WTC11 (cell line): ENCODE measurements around the gene ACTL8. TPM values are rescaled to one million over a fixed set of nuclear protein-coding genes. Genes with fewer than 3 reads are reported as not detected.

Experiments used
- ATAC-seq: fragments of 200-7000 bp; cut with Tn5 transposase; 2 replicates; pipeline ENCODE4 v1.10.0; 2021; ENCODE audit warnings: mild to moderate bottlenecking, moderate library complexity
- CTCF ChIA-PET: fragments of 300-600 bp; sonication (Branson Sonifier 250); formaldehyde crosslinking; loops from one replicate; lab custom pipeline; 2021; ENCODE audit warnings: antibody characterized with exemption; lab: Charles Lee
- POLR2A ChIA-PET: fragments of 350-600 bp; sonication (Branson Sonifier 250); formaldehyde crosslinking; loops from one replicate; lab custom pipeline; 2021; ENCODE audit warnings: antibody characterized with exemption; lab: Charles Lee
- DNase-seq: peaks from one replicate; pipeline ENCODE4 v3.0.0; 2021; ENCODE audit warnings: low spot score
- H3K27ac Mint-ChIP-seq: 2 replicates; pipeline ENCODE4 v1.8.0; 2021; ENCODE audit warnings: mixed read lengths
- H3K27me3 Mint-ChIP-seq: 2 replicates; pipeline ENCODE4 v1.8.0; 2021; ENCODE audit warnings: low read depth, mild to moderate bottlenecking, moderate library complexity, mixed read lengths
- H3K36me3 Mint-ChIP-seq: 2 replicates; pipeline ENCODE4 v1.8.0; 2021; ENCODE audit warnings: mixed read lengths
- H3K4me1 Mint-ChIP-seq: 2 replicates; pipeline ENCODE4 v1.8.0; 2022; ENCODE audit warnings: mixed read lengths
- H3K4me3 Mint-ChIP-seq: 2 replicates; pipeline ENCODE4 v1.8.0; 2021; ENCODE audit warnings: mild to moderate bottlenecking, moderate library complexity, mixed read lengths
- H3K9me3 Mint-ChIP-seq: 2 replicates; pipeline ENCODE4 v1.8.0; 2021; ENCODE audit warnings: mixed read lengths
- E2F5 ChIP-seq: sonication (generic); formaldehyde crosslinking; IDR thresholded peaks from 2 replicates; pipeline ENCODE4 v1.8.1; 2022; ENCODE audit warnings: mild to moderate bottlenecking, moderate library complexity, missing genetic modification reagents
- ERG ChIP-seq: fragments of 250-450 bp; sonication (Bioruptor Pico); IDR thresholded peaks from 2 replicates; pipeline ENCODE4 v1.8.0; 2021; ENCODE audit warnings: mild to moderate bottlenecking
- ESRRA ChIP-seq: sonication (generic); formaldehyde crosslinking; IDR thresholded peaks from 2 replicates; pipeline ENCODE4 v1.8.1; 2022; ENCODE audit warnings: mild to moderate bottlenecking, missing genetic modification reagents, borderline replicate concordance
- FOXP1 ChIP-seq: sonication (generic); formaldehyde crosslinking; IDR thresholded peaks from 2 replicates; pipeline ENCODE4 v1.8.0; 2022; ENCODE audit warnings: missing genetic modification reagents, mild to moderate bottlenecking, moderate library complexity, borderline replicate concordance
- GABPB1 ChIP-seq: sonication (generic); formaldehyde crosslinking; IDR thresholded peaks from 2 replicates; pipeline ENCODE4 v1.8.1; 2023; ENCODE audit warnings: mild to moderate bottlenecking, missing genetic modification reagents
- HMGA2 ChIP-seq: fragments of 250-450 bp; sonication (Bioruptor Pico); IDR thresholded peaks from 2 replicates; pipeline ENCODE4 v1.4.0; 2021; ENCODE audit warnings: mild to moderate bottlenecking, moderate library complexity
- MAX ChIP-seq: sonication (generic); formaldehyde crosslinking; IDR thresholded peaks from 2 replicates; pipeline ENCODE4 v1.8.0; 2022; ENCODE audit warnings: mild to moderate bottlenecking, missing genetic modification reagents
- MXD4 ChIP-seq: fragments of 250-450 bp; sonication (Bioruptor Pico); IDR thresholded peaks from 2 replicates; pipeline ENCODE4 v1.8.0; 2021; ENCODE audit warnings: mild to moderate bottlenecking, moderate library complexity, borderline replicate concordance
- NFATC4 ChIP-seq: fragments of 250-450 bp; sonication (Bioruptor Pico); IDR thresholded peaks from 2 replicates; pipeline ENCODE4 v1.9.0; 2021; ENCODE audit warnings: mild to moderate bottlenecking
- NR1H2 ChIP-seq: sonication (generic); formaldehyde crosslinking; IDR thresholded peaks from 2 replicates; pipeline ENCODE4 v1.9.0; 2021; ENCODE audit warnings: mild to moderate bottlenecking, moderate library complexity, missing genetic modification reagents
- PREB ChIP-seq: sonication (generic); formaldehyde crosslinking; IDR thresholded peaks from 2 replicates; pipeline ENCODE4 v1.8.1; 2022; ENCODE audit warnings: mild to moderate bottlenecking, missing genetic modification reagents, moderate library complexity, borderline replicate concordance
- RORB ChIP-seq: fragments of 250-450 bp; sonication (Bioruptor Pico); IDR thresholded peaks from 2 replicates; pipeline ENCODE4 v1.9.0; 2021; ENCODE audit warnings: mild to moderate bottlenecking
- SMAD3 ChIP-seq: sonication (generic); formaldehyde crosslinking; IDR thresholded peaks from 2 replicates; pipeline ENCODE4 v1.8.0; 2022; ENCODE audit warnings: missing genetic modification reagents, mild to moderate bottlenecking, borderline replicate concordance
- TEAD4 ChIP-seq: sonication (generic); formaldehyde crosslinking; IDR thresholded peaks from 2 replicates; pipeline ENCODE4 v1.8.0; 2022; ENCODE audit warnings: mild to moderate bottlenecking, missing genetic modification reagents
- TP53 ChIP-seq: sonication (generic); formaldehyde crosslinking; IDR thresholded peaks from 2 replicates; pipeline ENCODE4 v1.8.1; 2023; ENCODE audit warnings: mild to moderate bottlenecking, missing genetic modification reagents
- ZNF263 ChIP-seq: sonication (generic); formaldehyde crosslinking; IDR thresholded peaks from 2 replicates; pipeline ENCODE4 v1.8.1; 2022; ENCODE audit warnings: low read depth, mild to moderate bottlenecking, moderate library complexity, missing genetic modification reagents
- ZNF317 ChIP-seq: sonication (generic); formaldehyde crosslinking; IDR thresholded peaks from 2 replicates; pipeline ENCODE4 v1.8.1; 2023; ENCODE audit warnings: low read depth, mild to moderate bottlenecking, moderate library complexity, missing genetic modification reagents, borderline replicate concordance
- ZNF671 ChIP-seq: fragments of 250-450 bp; sonication (Bioruptor Pico); IDR thresholded peaks from 2 replicates; pipeline ENCODE4 v1.8.0; 2021; ENCODE audit warnings: mild to moderate bottlenecking
- total RNA-seq: library from RNA; stranded (reverse); gene quantifications from 3 replicates; pipeline ENCODE4 v1.2.3, GENCODE V29; 2021
- TF ChIP-seq, protein P1 (sequence below): sonication (generic); formaldehyde crosslinking; IDR thresholded peaks from 2 replicates; pipeline ENCODE4 v1.8.0; 2023; ENCODE audit warnings: missing genetic modification reagents
- TF ChIP-seq, protein P2 (sequence below): sonication (generic); formaldehyde crosslinking; IDR thresholded peaks from 2 replicates; pipeline ENCODE4 v1.8.0; 2022; ENCODE audit warnings: mild to moderate bottlenecking, missing genetic modification reagents

Gene ACTL8
- total RNA-seq, 1 experiment from 2014 or later = 1.6 TPM

GRCh38 chr1:17798011-17798410, 42.9 kb downstream of the ACTL8 start:
- no peak for DNase-seq
- H3K27me3 Mint-ChIP-seq = no peaks in the 10 kb centered on the region; the same call in 1 of the 2 replicates
- no peak for ATAC-seq
- no peak for TF ChIP-seq FOXP1 (CRISPR knock-in tag)
- no peak for TF ChIP-seq ZNF671 (CRISPR knock-in tag)
- TF ChIP-seq HMGA2 (CRISPR knock-in tag) = no peak
- TF ChIP-seq NFATC4 (CRISPR knock-in tag) = no peak
- no peak for TF ChIP-seq MAX (CRISPR knock-in tag)
- TF ChIP-seq, protein P1, sequence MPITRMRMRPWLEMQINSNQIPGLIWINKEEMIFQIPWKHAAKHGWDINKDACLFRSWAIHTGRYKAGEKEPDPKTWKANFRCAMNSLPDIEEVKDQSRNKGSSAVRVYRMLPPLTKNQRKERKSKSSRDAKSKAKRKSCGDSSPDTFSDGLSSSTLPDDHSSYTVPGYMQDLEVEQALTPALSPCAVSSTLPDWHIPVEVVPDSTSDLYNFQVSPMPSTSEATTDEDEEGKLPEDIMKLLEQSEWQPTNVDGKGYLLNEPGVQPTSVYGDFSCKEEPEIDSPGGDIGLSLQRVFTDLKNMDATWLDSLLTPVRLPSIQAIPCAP (CRISPR knock-in tag) = no peak
- no peaks in the 10 kb centered on the region for H3K36me3 Mint-ChIP-seq
- H3K9me3 Mint-ChIP-seq = 0 out of 2 replicates have a peak, but pooled peaks cover 2% of the 10 kb centered on the region
- ChIA-PET POLR2A (no interaction called here), CTCF (interaction anchor here (1.1 to 2.1 kb wide), 3 partner anchors 24 to 57 kb away, joined by 3 to 9 read pairs (median 5); no protein-coding TSS in a partner anchor)
- no peak overlapping the region for H3K27ac Mint-ChIP-seq
- H3K4me1 Mint-ChIP-seq = no peaks in the 10 kb centered on the region
- H3K4me3 Mint-ChIP-seq = no peak overlapping the region

GRCh38 chr1:17798799-17799382, 43.8 kb downstream of the ACTL8 start:
- H3K36me3 Mint-ChIP-seq = no peaks in the 10 kb centered on the region
- TF ChIP-seq, protein P1 (CRISPR knock-in tag) = no peak
- TF ChIP-seq, all 79 proteins: peak for 0
- Mint-ChIP-seq H3K9me3 (peaks cover 7% of the 10 kb centered on the region; the same call in 1 of the 2 replicates), H3K4me1 (no peaks in the 10 kb centered on the region), H3K27ac (no peak overlapping the region), H3K27me3 (no peaks in the 10 kb centered on the region; the same call in 1 of the 2 replicates), H3K4me3 (no peak overlapping the region)
- POLR2A ChIA-PET = no interaction called here
- CTCF ChIA-PET = interaction anchor here (1.1 to 2.1 kb wide), 4 partner anchors 25 to 783 kb away, joined by 3 to 9 read pairs (median 4); no protein-coding TSS in a partner anchor
- DNase-seq (no peak), ATAC-seq (no peak)

DNA sequence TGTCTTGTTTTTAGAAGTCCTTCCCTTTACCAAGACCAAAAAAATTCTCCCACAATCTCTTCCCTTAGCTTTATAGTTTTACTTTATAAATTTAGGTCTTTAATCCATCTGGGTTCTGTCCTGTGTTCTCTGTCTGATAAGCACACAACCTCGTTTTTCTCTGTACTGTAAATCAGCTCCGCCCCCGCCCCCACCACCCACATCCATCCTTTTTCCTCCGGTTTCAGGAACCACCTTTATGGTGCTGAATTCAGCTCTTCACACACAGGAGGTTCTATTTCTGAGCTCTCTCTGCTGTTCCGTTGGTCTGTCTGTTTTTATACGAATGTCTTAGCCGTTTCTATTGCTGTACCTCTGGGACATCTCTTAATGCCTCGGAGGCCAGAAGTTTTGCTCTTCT, 44.5 kb downstream of the ACTL8 start:
- no peak for DNase-seq
- TF ChIP-seq ESRRA (CRISPR knock-in tag) (no peak), TP53 (CRISPR knock-in tag) (no peak), RORB (CRISPR knock-in tag) (no peak), MXD4 (CRISPR knock-in tag) (no peak), TEAD4 (CRISPR knock-in tag) (no peak), SMAD3 (CRISPR knock-in tag) (no peak), ZNF317 (CRISPR knock-in tag) (no peak)
- TF ChIP-seq, protein P2, sequence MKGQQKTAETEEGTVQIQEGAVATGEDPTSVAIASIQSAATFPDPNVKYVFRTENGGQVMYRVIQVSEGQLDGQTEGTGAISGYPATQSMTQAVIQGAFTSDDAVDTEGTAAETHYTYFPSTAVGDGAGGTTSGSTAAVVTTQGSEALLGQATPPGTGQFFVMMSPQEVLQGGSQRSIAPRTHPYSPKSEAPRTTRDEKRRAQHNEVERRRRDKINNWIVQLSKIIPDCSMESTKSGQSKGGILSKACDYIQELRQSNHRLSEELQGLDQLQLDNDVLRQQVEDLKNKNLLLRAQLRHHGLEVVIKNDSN (CRISPR knock-in tag) = no peak
- no peaks in the 10 kb centered on the region for H3K4me1 Mint-ChIP-seq
- H3K36me3 Mint-ChIP-seq = no peaks in the 10 kb centered on the region
- peaks cover 7% of the 10 kb centered on the region; the same call in 1 of the 2 replicates for H3K9me3 Mint-ChIP-seq
- ATAC-seq = no peak
- no peaks in the 10 kb centered on the region; the same call in 1 of the 2 replicates for H3K27me3 Mint-ChIP-seq
- H3K4me3 Mint-ChIP-seq = no peak overlapping the region
- ChIA-PET POLR2A (no interaction called here), CTCF (interaction anchor here (1.4 to 2.1 kb wide), 2 partner anchors 27 to 782 kb away, joined by 3 to 9 read pairs; no protein-coding TSS in a partner anchor)
- no peak overlapping the region for H3K27ac Mint-ChIP-seq

- Mint-ChIP-seq H3K9me3 (peaks cover 10% of the 10 kb centered on the region; the same call in 1 of the 2 replicates), H3K4me1 (no peaks in the 10 kb centered on the region), H3K27ac (no peak overlapping the region), H3K36me3 (no peaks in the 10 kb centered on the region), H3K27me3 (peaks cover 2% of the 10 kb centered on the region; the same call in 1 of the 2 replicates), H3K4me3 (no peak overlapping the region)
- DNase-seq = no peak
- CTCF ChIA-PET = interaction anchor here (0.9 to 1.3 kb wide), 3 partner anchors 24 to 141 kb away, joined by 3 to 5 read pairs (median 5); no protein-coding TSS in a partner anchor
- ATAC-seq = no peak
- POLR2A ChIA-PET = no interaction called here
- no peak for TF ChIP-seq PREB (CRISPR knock-in tag)
- TF ChIP-seq, protein P2 (CRISPR knock-in tag) = no peak
- no peak for TF ChIP-seq NR1H2
- no peak for TF ChIP-seq SMAD3 (CRISPR knock-in tag)
- TF ChIP-seq E2F5 (CRISPR knock-in tag) = no peak
- TF ChIP-seq GABPB1 (CRISPR knock-in tag) = no peak
- TF ChIP-seq ZNF263 = no peak
- TF ChIP-seq ERG = no peak
Observed at GRCh38 chr1:17802164-17802563, 47.0 kb downstream of the ACTL8 start.
